ENCODE results near the gene GLCE. TPM values are rescaled to one million over a fixed set of nuclear protein-coding genes. Genes with fewer than 3 reads are reported as not detected.
A peak's percentile ranks its signal among the peaks of the same experiment; 100 is the strongest.

The GLCE gene
- total RNA-seq, 1 donor: 14.8 TPM

DNA sequence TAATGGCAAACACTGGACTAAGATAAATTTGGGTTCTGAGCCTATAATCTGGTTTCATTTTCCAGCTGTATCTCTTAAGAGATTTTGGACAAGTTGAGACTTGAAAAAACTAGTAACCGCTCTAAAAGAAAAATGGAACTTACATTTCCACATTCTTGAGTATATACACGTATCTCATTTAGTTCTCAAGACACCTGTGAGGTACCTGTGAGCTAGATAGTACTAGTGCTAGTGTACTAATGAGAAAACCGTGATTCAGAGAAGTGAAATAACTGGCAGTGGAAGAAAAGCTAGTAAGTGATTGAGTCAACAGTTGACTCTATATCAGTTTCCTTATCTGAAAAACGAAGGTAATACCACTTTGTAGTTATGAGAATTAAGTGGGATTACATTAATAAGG lies 76.1 kb downstream of the GLCE start:
- DNase-seq (ENCODE audit: insufficient read length, low spot score, missing footprints): no peak
- no peaks in the 10 kb centered on the region for H4K20me1 ChIP-seq (ENCODE audit: insufficient read depth, low read length)
- H3K9me3 ChIP-seq (ENCODE audit: low read depth, low read length): no peaks in the 10 kb centered on the region
- H3K27me3 ChIP-seq (ENCODE audit: insufficient read depth, low read length): no peaks in the 10 kb centered on the region
- H3K79me2 ChIP-seq (ENCODE audit: insufficient read depth, low read length): no peaks in the 10 kb centered on the region
- TF ChIP-seq CTCF (IDR thresholded peaks at IDR 0.05; ENCODE audit: extremely low read depth, low read depth, low read length): no peak
- no peak overlapping the region for H3K27ac ChIP-seq (ENCODE audit: low read depth, low read length)
- H3K36me3 ChIP-seq (ENCODE audit: insufficient read depth, low read length): no peaks in the 10 kb centered on the region
- no peaks in the 10 kb centered on the region for H3K4me1 ChIP-seq (ENCODE audit: insufficient read depth, low read length)
- H3K4me3 ChIP-seq (ENCODE audit: insufficient read depth, low read length): no peak overlapping the region
- H3K4me2 ChIP-seq (ENCODE audit: insufficient read depth, low read length): no peak overlapping the region
- no peak overlapping the region for H2AFZ ChIP-seq (ENCODE audit: low read length)

GRCh38 chr15:69237718-69238117 lies 77.3 kb downstream of the GLCE start:
- H4K20me1 ChIP-seq (ENCODE audit: insufficient read depth, low read length): no peaks in the 10 kb centered on the region
- no peaks in the 10 kb centered on the region for H3K4me1 ChIP-seq (ENCODE audit: insufficient read depth, low read length)
- no peaks in the 10 kb centered on the region for H3K27me3 ChIP-seq (ENCODE audit: insufficient read depth, low read length)
- TF ChIP-seq CTCF (IDR thresholded peaks at IDR 0.05; ENCODE audit: extremely low read depth, low read depth, low read length): no peak
- H3K9me3 ChIP-seq (ENCODE audit: low read depth, low read length): no peaks in the 10 kb centered on the region
- H3K79me2 ChIP-seq (ENCODE audit: insufficient read depth, low read length): no peaks in the 10 kb centered on the region
- no peak overlapping the region for H3K4me2 ChIP-seq (ENCODE audit: insufficient read depth, low read length)
- no peak overlapping the region for H3K27ac ChIP-seq (ENCODE audit: low read depth, low read length)
- H2AFZ ChIP-seq (ENCODE audit: low read length): no peak overlapping the region
- no peak for DNase-seq (ENCODE audit: insufficient read length, low spot score, missing footprints)
- no peaks in the 10 kb centered on the region for H3K36me3 ChIP-seq (ENCODE audit: insufficient read depth, low read length)
- H3K4me3 ChIP-seq (ENCODE audit: insufficient read depth, low read length): no peak overlapping the region

GRCh38 chr15:69244798-69245197 lies 84.4 kb downstream of the GLCE start:
- Histone ChIP-seq H3K4me1 (ENCODE audit: insufficient read depth, low read length) (no peaks in the 10 kb centered on the region), H3K9me3 (ENCODE audit: low read depth, low read length) (no peaks in the 10 kb centered on the region), H3K27ac (ENCODE audit: low read depth, low read length) (no peak overlapping the region), H3K4me2 (ENCODE audit: insufficient read depth, low read length) (no peak overlapping the region), H3K36me3 (ENCODE audit: insufficient read depth, low read length) (no peaks in the 10 kb centered on the region), H3K79me2 (ENCODE audit: insufficient read depth, low read length) (no peaks in the 10 kb centered on the region), H4K20me1 (ENCODE audit: insufficient read depth, low read length) (no peaks in the 10 kb centered on the region), H3K27me3 (ENCODE audit: insufficient read depth, low read length) (no peaks in the 10 kb centered on the region), H3K4me3 (ENCODE audit: insufficient read depth, low read length) (no peak overlapping the region), H2AFZ (ENCODE audit: low read length) (no peak overlapping the region)
- no peak for DNase-seq (ENCODE audit: insufficient read length, low spot score, missing footprints)
- TF ChIP-seq CTCF (IDR thresholded peaks at IDR 0.05; ENCODE audit: extremely low read depth, low read depth, low read length): no peak

- Histone ChIP-seq H2AFZ (ENCODE audit: low read length) (peak overlapping the region; percentile 53), H3K4me2 (ENCODE audit: insufficient read depth, low read length) (peak overlapping the region; percentile 70), H3K79me2 (ENCODE audit: insufficient read depth, low read length) (no peaks in the 10 kb centered on the region), H3K4me1 (ENCODE audit: insufficient read depth, low read length) (peaks cover 14% of the 10 kb centered on the region), H3K36me3 (ENCODE audit: insufficient read depth, low read length) (no peaks in the 10 kb centered on the region), H3K4me3 (ENCODE audit: insufficient read depth, low read length) (peak overlapping the region; percentile 29), H3K27me3 (ENCODE audit: insufficient read depth, low read length) (no peaks in the 10 kb centered on the region), H3K27ac (ENCODE audit: low read depth, low read length) (peak overlapping the region; percentile 79), H4K20me1 (ENCODE audit: insufficient read depth, low read length) (no peaks in the 10 kb centered on the region), H3K9me3 (ENCODE audit: low read depth, low read length) (no peaks in the 10 kb centered on the region)
- TF ChIP-seq CTCF (IDR thresholded peaks at IDR 0.05; ENCODE audit: extremely low read depth, low read depth, low read length): no peak
- DNase-seq (ENCODE audit: insufficient read length, low spot score, missing footprints): peak; percentile 87
These were observed 92.7 kb downstream of the GLCE start for GRCh38 chr15:69253156-69253555.
